HepG2 (cell line): ENCODE data around the gene CHST4. TPM values are rescaled to one million over a fixed set of nuclear protein-coding genes. Genes with fewer than 3 reads are reported as not detected.

Source experiments
- ATAC-seq: fragments of 200-7000 bp; cut with Tn5 transposase; 3 replicates; pipeline ENCODE4 v1.9.1; 2020; ENCODE audit warnings: mild to moderate bottlenecking, moderate library complexity
- Bru-seq: library from RNA; stranded (reverse); fragments of 400-500 nt; gene quantifications from one replicate; lab custom pipeline; 2021; lab: Mats Ljungman, UMichigan
- BruChase-seq, 2 experiments: library from RNA; stranded (reverse); fragments of 400-500 nt; gene quantifications; one replicate each; lab custom pipeline; 2021; lab: Mats Ljungman, UMichigan
- BruUV-seq: library from RNA; stranded (reverse); fragments of 400-500 nt; replicated peaks from 2 replicates; lab custom pipeline; 2021; lab: Mats Ljungman, UMichigan
- CTCF ChIA-PET: fragments of 300-600 bp; formaldehyde crosslinking; extraction: SDS; loops from one replicate; lab custom pipeline; 2021; ENCODE audit warnings: low total read pairs, inconsistent platforms, low intra/inter-chr PET ratio; lab: Yijun Ruan, JAX
- POLR2A ChIA-PET: fragments of 350-600 bp; sonication (Branson Sonifier 250); formaldehyde crosslinking; loops from one replicate; lab custom pipeline; 2020; ENCODE audit warnings: antibody characterized with exemption, inconsistent platforms; lab: Yijun Ruan, JAX
- DNase-seq: peaks from one replicate; pipeline ENCODE4 v3.0.0-alpha.2; 2015; ENCODE audit warnings: low spot score
- FAIRE-seq: peaks from 3 replicates; lab custom pipeline; 2011; peaks lifted over from hg19 to GRCh38; lab: Jason Lieb, UNC
- H2AFZ ChIP-seq: one replicate; pipeline ENCODE4 v1.6.1; 2011; ENCODE audit warnings: low read length, inconsistent platforms
- H3K27ac ChIP-seq: fragments of 300-600 bp; 3 replicates; pipeline ENCODE4 v1.8.0; 2011; ENCODE audit warnings: mixed run types, mild to moderate bottlenecking, mixed read lengths, low read length, inconsistent platforms; ENCODE audit not compliant: insufficient read depth; ENCODE audit errors: extremely low read length
- H3K27me3 ChIP-seq, 2 experiments: fragments of 200-600 bp in 1 of 2; 2 replicates in 1 of 2; 3 replicates in 1 of 2; pipeline versions ENCODE4 v1.6.0 to v1.8.0; 2011; ENCODE audit warnings: low read length in 2 of 2, mild to moderate bottlenecking in 2 of 2, moderate library complexity in 2 of 2, inconsistent platforms in 1 of 2; ENCODE audit not compliant: insufficient read depth in 2 of 2, control insufficient read depth in 1 of 2
- H3K36me3 ChIP-seq, 2 experiments: fragments of 200-600 bp in 1 of 2; replicated peaks in 1 of 2; 2 replicates in 1 of 2; 3 replicates in 1 of 2; pipeline versions ENCODE4 v1.5.1 to v1.8.0; 2011; ENCODE audit warnings: low read length in 2 of 2, inconsistent platforms in 1 of 2; ENCODE audit not compliant: insufficient read depth in 2 of 2, control insufficient read depth in 1 of 2
- H3K4me1 ChIP-seq: 2 replicates; pipeline ENCODE4 v1.5.1; 2012; ENCODE audit warnings: low read length, inconsistent platforms; ENCODE audit not compliant: insufficient read depth
- H3K4me2 ChIP-seq: 2 replicates; pipeline ENCODE4 v1.6.0; 2011; ENCODE audit warnings: low read depth, low read length, inconsistent platforms
- H3K4me3 ChIP-seq, 3 experiments: fragments of 200-600 bp in 1 of 3; sonication (generic), shearing (Covaris generic) in 1 of 3; replicated peaks in 1 of 3; 2 replicates each; pipeline ENCODE4 v1.5.1; 2011 to 2016; ENCODE audit warnings: low read length in 3 of 3, inconsistent platforms in 2 of 3, low read depth in 2 of 3, mild to moderate bottlenecking in 2 of 3, control low read depth in 1 of 3, mixed read lengths in 1 of 3; ENCODE audit not compliant: insufficient read depth in 1 of 3
- H3K79me2 ChIP-seq: one replicate; pipeline ENCODE4 v1.6.1; 2011; ENCODE audit warnings: low read length, inconsistent platforms; ENCODE audit not compliant: insufficient read depth
- H3K9ac ChIP-seq: 2 replicates; pipeline ENCODE4 v1.6.0; 2011; ENCODE audit warnings: mild to moderate bottlenecking, low read depth, low read length, inconsistent platforms; ENCODE audit not compliant: insufficient read depth
- H3K9me3 ChIP-seq: 2 replicates; pipeline ENCODE4 v1.5.1; 2012; ENCODE audit warnings: mild to moderate bottlenecking, low read length
- H4K20me1 ChIP-seq: 2 replicates; pipeline ENCODE4 v1.6.0; 2011; ENCODE audit warnings: inconsistent platforms, mild to moderate bottlenecking, low read length, moderate library complexity; ENCODE audit not compliant: insufficient read depth
- HOXD1 ChIP-seq: sonication (generic); formaldehyde crosslinking; IDR thresholded peaks from 2 replicates; pipeline ENCODE4 v1.5.0; 2020; ENCODE audit warnings: missing genetic modification reagents
- WIZ ChIP-seq: sonication (generic); formaldehyde crosslinking; IDR thresholded peaks from 2 replicates; pipeline ENCODE4 v1.5.1; 2020; ENCODE audit warnings: mild to moderate bottlenecking, missing genetic modification reagents
- ZNF629 ChIP-seq: sonication (generic); formaldehyde crosslinking; conservative IDR thresholded peaks from 2 replicates; pipeline ENCODE4 v1.5.0; 2020; ENCODE audit warnings: missing genetic modification reagents
- ZNF720 ChIP-seq: sonication (generic); formaldehyde crosslinking; IDR thresholded peaks from 2 replicates; pipeline ENCODE4 v1.4.0; 2020; ENCODE audit warnings: missing genetic modification reagents
- ZNF770 ChIP-seq: sonication (generic); formaldehyde crosslinking; IDR thresholded peaks from 2 replicates; pipeline ENCODE4 v1.5.0; 2020; ENCODE audit warnings: mild to moderate bottlenecking, missing genetic modification reagents
- ZNF788 ChIP-seq: sonication (generic); formaldehyde crosslinking; IDR thresholded peaks from 2 replicates; pipeline ENCODE4 v1.5.0; 2020; ENCODE audit warnings: mild to moderate bottlenecking, missing genetic modification reagents, borderline replicate concordance
- WGBS: methylation state at CpG from one replicate; pipeline ENCODE4 v1.1.6; 2017; ENCODE audit warnings: low lambda C conversion rate; 5-methylcytosine and 5-hydroxymethylcytosine counted together
- in situ Hi-C: cut with HindIII; loops from 2 replicates; pipeline ENCODE4 v1.10.0; 2017; ENCODE audit warnings: low pct_unique_long_range_greater_than_20kb; ENCODE audit not compliant: extremely low pct_ligation_motif_present
- intact Hi-C: fragments of 100-400 bp; cut with micrococcal nuclease; formaldehyde crosslinking; loops from one replicate; pipeline ENCODE4 v1.10.0; 2022; ENCODE audit not compliant: unreplicated experiment
- long read RNA-seq, 2 experiments: library from RNA in 1 of 2; library from polyadenylated mRNA in 1 of 2; stranded (forward) in 1 of 2; unstranded in 1 of 2; transcript quantifications; one replicate each; pipeline ENCODE4 v2.0.0, GENCODE V29; 2019 to 2022
- polyA minus RNA-seq, 3 experiments: library from RNA; depleted of rRNA, polyadenylated mRNA; stranded (reverse); fragments of >200 nt; gene quantifications; 2 replicates each; pipeline ENCODE4 v1.2.3, GENCODE V29; 2011; ENCODE audit warnings: low replicate concordance in 1 of 3
- polyA plus RNA-seq, 8 experiments: library from polyadenylated mRNA; depleted of rRNA in 3 of 8; stranded (reverse) in 7 of 8; unstranded in 1 of 8; fragments of >200 nt; fragmentation: Illumina TruSeq in 4 of 8; extraction: Trizol in 4 of 8; gene quantifications; 2 replicates each; pipeline versions ENCODE4 v1.2.1 to v1.2.3, GENCODE V29; 2011 to 2016; ENCODE audit warnings: low read depth in 4 of 8, missing spikeins in 1 of 8, mixed read lengths in 1 of 8; ENCODE audit not compliant: insufficient read depth in 1 of 8
- total RNA-seq, 5 experiments: library from RNA; depleted of rRNA; stranded (reverse); fragments of >200 nt; fragmentation: Illumina TruSeq; extraction: Trizol; gene quantifications; 2 replicates each; pipeline ENCODE4 v1.2.3, GENCODE V29; 2016; ENCODE audit warnings: low read depth in 1 of 5

The CHST4 gene
- not detected in 2 replicates for total RNA-seq (2016; rRNA removed; fragmentation: Illumina TruSeq; extraction: Trizol)
- total RNA-seq (2016; cell fraction: cytosol; rRNA removed; fragmentation: Illumina TruSeq; extraction: Trizol; ENCODE audit: low read depth), result not detected in 2 replicates
- not detected in 2 replicates for total RNA-seq (2016; cell fraction: insoluble cytoplasmic fraction; rRNA removed; fragmentation: Illumina TruSeq; extraction: Trizol)
- not detected in 2 replicates for total RNA-seq (2016; cell fraction: membrane; rRNA removed; fragmentation: Illumina TruSeq; extraction: Trizol)
- total RNA-seq (2016; cell fraction: nucleus; rRNA removed; fragmentation: Illumina TruSeq; extraction: Trizol), result not detected in 2 replicates
- not detected in 2 replicates for polyA plus RNA-seq (2011; rRNA removed)
- not detected in 2 replicates for polyA plus RNA-seq (2011; cell fraction: cytosol; rRNA removed)
- polyA plus RNA-seq (2011; cell fraction: nucleus; rRNA removed), result not detected in 2 replicates
- not detected in 2 replicates for polyA plus RNA-seq (2012)
- polyA plus RNA-seq (2016; cell fraction: cytosol; fragmentation: Illumina TruSeq; extraction: Trizol; ENCODE audit: low read depth), result not detected in 2 replicates
- not detected in 2 replicates for polyA plus RNA-seq (2016; cell fraction: insoluble cytoplasmic fraction; fragmentation: Illumina TruSeq; extraction: Trizol; ENCODE audit: low read depth)
- polyA plus RNA-seq (2016; cell fraction: membrane; fragmentation: Illumina TruSeq; extraction: Trizol; ENCODE audit: low read depth), result not detected in 2 replicates
- polyA plus RNA-seq (2016; cell fraction: nucleus; fragmentation: Illumina TruSeq; extraction: Trizol; ENCODE audit: insufficient read depth, low read depth), result not detected in 2 replicates
- polyA minus RNA-seq (2011; rRNA and poly(A)+ RNA removed; ENCODE audit: low replicate concordance), result not detected in 2 replicates
- polyA minus RNA-seq (2011; cell fraction: cytosol; rRNA and poly(A)+ RNA removed), result not detected in 2 replicates
- polyA minus RNA-seq (2011; cell fraction: nucleus; rRNA and poly(A)+ RNA removed), result not detected in 2 replicates
- Bru-seq, nascent RNA, result not detected
- not detected for BruChase-seq, experiment 1, labeled RNA remaining after a 6-hour chase
- BruChase-seq, experiment 2, labeled RNA remaining after a 2-hour chase, result percentile 10 among the genes with signal in this experiment
- long read RNA-seq, experiment 1, result 0 reads
- long read RNA-seq, experiment 2, result 0 reads

GRCh38 chr16:71526111-71526631 lies at the start of gene CHST4:
CHST4 (plus strand) TSS chr16:71526426; CDS start chr16:71536678, 10,252 bp downstream.
- ChIA-PET CTCF (no interaction called here), POLR2A (no interaction called here)
- Histone ChIP-seq H3K4me2 (no peak within 1 kb of the TSS), H3K79me2 (no peaks in the 10 kb centered on the region), H3K4me3 (no peak within 1 kb of the TSS), H3K27me3 (peaks cover 4 to 68% of the 10 kb centered on the region in 2 experiments), H2AFZ (no peak within 1 kb of the TSS), H3K36me3 (no peaks in the 10 kb centered on the region), H3K27ac (no peak within 1 kb of the TSS), H3K4me1 (no peaks in the 10 kb centered on the region), H3K9me3 (no peaks in the 10 kb centered on the region), H3K9ac (no peak within 1 kb of the TSS), H4K20me1 (no peaks in the 10 kb centered on the region)
- intact Hi-C loops, result no loop called here
- TF ChIP-seq ZNF770 (no peak), ZNF720 (CRISPR knock-in tag) (no peak), WIZ (no peak), HOXD1 (CRISPR knock-in tag) (no peak), ZNF788 (CRISPR knock-in tag) (no peak), ZNF629 (no peak)
- FAIRE-seq (no peak), DNase-seq (no peak), ATAC-seq (no peak; the same call in 2 of the 3 replicates)
- no TSS peak for BruUV-seq
- in situ Hi-C loops, result no loop called here
- 53% methylated on average over 9 of the region's 9 CpGs for WGBS
